ENCODE measurements around the gene GNAT1. TPM values are rescaled to one million over a fixed set of nuclear protein-coding genes. Genes with fewer than 3 reads are reported as not detected.

Gene GNAT1
- total and polyA plus RNA-seq, 2 of the 13 experiments (the other 11 are each of a cell fraction or from before 2014, with no cell fraction given): 0.15 TPM; not detected in 1

- ChIA-PET CTCF (ENCODE audit: low intra/inter-chr PET ratio, low total read pairs) (no interaction called here), POLR2A (interaction anchor here (0.9 to 7.0 kb wide), 3 partner anchors 21 to 41 kb away, joined by 4 to 69 read pairs (median 5); no protein-coding TSS in a partner anchor)
- no peak overlapping the region for H3K4me3 ChIP-seq (replicated peaks in 1 of 3; ENCODE audit: insufficient read depth in 1 of 3, low read depth in 2 of 3, low read length in 3 of 3)
- WGBS (ENCODE audit: low lambda C conversion rate): 79% methylated on average over 2 of the region's 4 CpGs
- no peaks in the 10 kb centered on the region for H3K27me3 ChIP-seq (ENCODE audit: control insufficient read depth in 1 of 2, insufficient read depth in 2 of 2, low read length in 2 of 2)
- no TSS peak for BruUV-seq (replicated peaks)
- H3K79me2 ChIP-seq (ENCODE audit: insufficient read depth, low read length): no peaks in the 10 kb centered on the region
- H3K4me1 ChIP-seq (ENCODE audit: insufficient read depth, low read length): peaks cover 72% of the 10 kb centered on the region
- FAIRE-seq (no peak), ATAC-seq (no peak), DNase-seq (ENCODE audit: low spot score) (no peak)
- H3K36me3 ChIP-seq (replicated peaks in 1 of 2; ENCODE audit: control insufficient read depth in 1 of 2, insufficient read depth in 2 of 2, low read length in 2 of 2): no peaks in the 10 kb centered on the region; a peak in 1 of 5 replicates
- no peak overlapping the region for H2AFZ ChIP-seq (ENCODE audit: low read length)
- no peak overlapping the region for H3K27ac ChIP-seq (ENCODE audit: extremely low read length, insufficient read depth, low read length)
- no peaks in the 10 kb centered on the region for H4K20me1 ChIP-seq (ENCODE audit: insufficient read depth, low read length)
- intact Hi-C loops (cut with micrococcal nuclease; ENCODE audit: unreplicated experiment) (no loop called here), in situ Hi-C loops (cut with HindIII; ENCODE audit: extremely low pct_ligation_motif_present, low pct_unique_long_range_greater_than_20kb) (no loop called here)
- TF ChIP-seq SIN3B (IDR thresholded peaks at IDR 0.05; ENCODE audit: low read length) (no peak), FIP1L1 (IDR thresholded peaks at IDR 0.05; ENCODE audit: borderline replicate concordance, insufficient read depth, low read depth, low read length) (no peak), ZFP41 (CRISPR knock-in tag; IDR thresholded peaks at IDR 0.05; ENCODE audit: borderline replicate concordance) (no peak), PCBP2 (optimal IDR thresholded peaks at IDR 0.05; ENCODE audit: low read depth, low read length, poor library complexity, severe bottlenecking) (no peak), ZNF710 (CRISPR knock-in tag; IDR thresholded peaks at IDR 0.05; ENCODE audit: borderline replicate concordance) (no peak), ZNF615 (CRISPR knock-in tag; IDR thresholded peaks at IDR 0.05; ENCODE audit: borderline replicate concordance) (no peak), ISL2 (CRISPR knock-in tag; IDR thresholded peaks at IDR 0.05) (no peak), SSRP1 (CRISPR knock-in tag; IDR thresholded peaks at IDR 0.05) (no peak), AKNA (CRISPR knock-in tag; IDR thresholded peaks at IDR 0.05; ENCODE audit: borderline replicate concordance) (no peak), ZNF607 (CRISPR knock-in tag; IDR thresholded peaks at IDR 0.05; ENCODE audit: borderline replicate concordance) (no peak)
- TF ChIP-seq, protein P1, sequence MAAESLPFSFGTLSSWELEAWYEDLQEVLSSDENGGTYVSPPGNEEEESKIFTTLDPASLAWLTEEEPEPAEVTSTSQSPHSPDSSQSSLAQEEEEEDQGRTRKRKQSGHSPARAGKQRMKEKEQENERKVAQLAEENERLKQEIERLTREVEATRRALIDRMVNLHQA (CRISPR knock-in tag; IDR thresholded peaks at IDR 0.05): no peak
- TF ChIP-seq, protein P2, sequence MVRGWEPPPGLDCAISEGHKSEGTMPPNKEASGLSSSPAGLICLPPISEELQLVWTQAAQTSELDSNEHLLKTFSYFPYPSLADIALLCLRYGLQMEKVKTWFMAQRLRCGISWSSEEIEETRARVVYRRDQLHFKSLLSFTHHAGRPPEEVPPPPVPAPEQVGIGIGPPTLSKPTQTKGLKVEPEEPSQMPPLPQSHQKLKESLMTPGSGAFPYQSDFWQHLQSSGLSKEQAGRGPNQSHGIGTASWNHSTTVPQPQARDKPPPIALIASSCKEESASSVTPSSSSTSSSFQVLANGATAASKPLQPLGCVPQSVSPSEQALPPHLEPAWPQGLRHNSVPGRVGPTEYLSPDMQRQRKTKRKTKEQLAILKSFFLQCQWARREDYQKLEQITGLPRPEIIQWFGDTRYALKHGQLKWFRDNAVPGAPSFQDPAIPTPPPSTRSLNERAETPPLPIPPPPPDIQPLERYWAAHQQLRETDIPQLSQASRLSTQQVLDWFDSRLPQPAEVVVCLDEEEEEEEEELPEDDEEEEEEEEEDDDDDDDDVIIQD (CRISPR knock-in tag; IDR thresholded peaks at IDR 0.05; ENCODE audit: low read depth): no peak
- H3K4me2 ChIP-seq (ENCODE audit: low read depth, low read length): no peak overlapping the region
- H3K9me3 ChIP-seq (ENCODE audit: low read length): no peaks in the 10 kb centered on the region
- H3K9ac ChIP-seq (ENCODE audit: insufficient read depth, low read depth, low read length): no peak overlapping the region
Measured at GRCh38 chr3:50230794-50231125, 39.4 kb downstream of the GNAT1 start.

All from HepG2 (cell line).